ENCODE data around the gene OSBP2. TPM values are rescaled to one million over a fixed set of nuclear protein-coding genes. Genes with fewer than 3 reads are reported as not detected.

The OSBP2 gene
- total RNA-seq, 1 donor from 2014 or later = 15.4 TPM

GRCh38 chr22:30802202-30803166 lies 107.8 kb downstream of the OSBP2 start:
- no peak for DNase-seq (ENCODE audit: extremely low read depth, low read depth, low spot score)

DNA sequence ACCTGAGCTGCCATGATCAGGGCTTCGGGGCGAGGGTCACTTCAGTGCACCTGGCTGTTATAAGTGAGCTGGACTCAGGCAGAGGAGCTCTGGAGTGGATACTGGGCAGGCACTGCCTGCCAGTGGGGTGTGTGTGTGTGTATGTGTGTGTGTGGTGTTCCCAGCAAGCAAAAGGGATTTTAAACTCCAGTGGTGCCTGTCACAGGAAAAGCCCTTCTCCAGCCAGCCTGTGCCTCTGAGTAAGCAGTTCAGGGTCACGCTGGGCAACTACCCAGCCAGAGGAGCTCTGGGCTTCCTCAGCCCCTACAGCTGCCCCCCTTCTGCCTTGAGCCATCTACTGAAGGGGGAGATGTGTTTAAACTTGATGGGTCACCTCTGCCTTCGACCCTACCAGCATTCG lies 109.0 kb downstream of the OSBP2 start:
- no peak for DNase-seq (ENCODE audit: extremely low read depth, low read depth, low spot score)

DNA sequence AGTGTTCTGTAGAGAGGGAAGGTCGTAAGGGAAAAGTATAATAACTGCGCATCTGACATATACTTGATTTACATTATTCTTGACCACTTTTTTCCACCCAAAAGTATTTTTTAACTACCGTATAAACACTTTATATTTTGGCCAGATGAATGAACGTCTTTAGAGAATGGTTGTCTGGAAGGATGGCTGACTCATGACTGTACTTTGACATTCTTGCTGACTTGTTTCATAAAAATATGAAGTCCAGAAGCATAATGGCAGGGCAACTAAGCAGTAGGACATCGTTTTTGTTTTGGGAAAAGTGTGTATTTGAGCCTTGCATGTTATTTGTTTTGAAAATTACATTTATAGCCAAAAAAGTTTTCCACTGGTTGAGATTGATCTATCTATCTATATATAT lies 110.0 kb downstream of the OSBP2 start:
- DNase-seq (ENCODE audit: extremely low read depth, low read depth, low spot score) = no peak

GRCh38 chr22:30806391-30806861 lies 111.8 kb downstream of the OSBP2 start:
- peak; percentile 61 for DNase-seq (ENCODE audit: extremely low read depth, low read depth, low spot score)

- no peak for DNase-seq (ENCODE audit: extremely low read depth, low read depth, low spot score)
Observed at GRCh38 chr22:30809086-30809485, 114.4 kb downstream of the OSBP2 start.

- DNase-seq (ENCODE audit: extremely low read depth, low read depth, low spot score) = no peak
Observed at GRCh38 chr22:30810105-30810504, 115.4 kb downstream of the OSBP2 start.

DNA sequence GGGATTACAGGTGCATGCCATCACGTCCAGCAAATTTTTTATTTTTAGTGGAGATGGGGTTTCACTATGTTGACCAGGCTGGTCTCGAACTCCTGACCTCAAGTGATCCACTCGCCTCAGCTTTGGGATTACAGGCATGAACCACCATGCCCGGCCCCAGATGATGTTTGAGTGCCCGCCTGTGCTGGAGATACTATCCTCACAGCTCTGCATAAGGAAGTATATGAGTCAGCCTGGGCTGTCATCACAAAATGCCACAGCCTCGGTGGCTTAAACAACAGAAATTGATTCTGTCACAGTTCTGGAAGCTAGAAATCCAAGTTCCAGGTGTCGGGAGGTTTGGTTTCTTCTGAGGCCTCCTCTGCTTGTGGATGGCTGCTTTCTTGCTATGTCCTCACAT lies 119.3 kb downstream of the OSBP2 start:
- DNase-seq (ENCODE audit: extremely low read depth, low read depth, low spot score) = no peak

DNA sequence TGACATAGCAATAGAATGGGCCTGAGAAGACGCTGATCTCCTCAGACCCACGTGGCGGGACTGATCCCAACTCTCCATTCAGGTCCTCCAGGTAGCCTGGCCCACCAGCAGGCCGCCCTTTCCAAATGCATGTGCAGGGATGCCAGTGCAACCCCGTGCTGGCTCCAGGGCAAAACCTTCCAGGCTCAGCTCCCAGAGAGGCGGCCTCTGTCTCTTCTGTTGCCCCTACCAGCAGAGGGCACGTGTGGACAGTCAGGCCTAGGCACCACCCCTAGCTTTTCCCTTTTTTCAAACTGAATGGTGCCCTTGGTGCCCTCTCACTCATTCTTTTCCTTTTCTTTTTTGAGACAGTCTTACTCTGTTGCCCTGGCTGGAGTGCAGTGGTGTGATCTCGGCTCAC lies 121.7 kb downstream of the OSBP2 start:
- no peak for DNase-seq (ENCODE audit: extremely low read depth, low read depth, low spot score)

GRCh38 chr22:30821381-30821780 lies 126.7 kb downstream of the OSBP2 start:
- no peak for DNase-seq (ENCODE audit: extremely low read depth, low read depth, low spot score)

- no peak for DNase-seq (ENCODE audit: extremely low read depth, low read depth, low spot score)
Observed at GRCh38 chr22:30821863-30822215, 127.2 kb downstream of the OSBP2 start.

GRCh38 chr22:30822216-30823014 lies 127.7 kb downstream of the OSBP2 start:
- no peak for DNase-seq (ENCODE audit: extremely low read depth, low read depth, low spot score)

- DNase-seq (ENCODE audit: extremely low read depth, low read depth, low spot score) = no peak
Observed at GRCh38 chr22:30823015-30823370, 128.3 kb downstream of the OSBP2 start.

DNA sequence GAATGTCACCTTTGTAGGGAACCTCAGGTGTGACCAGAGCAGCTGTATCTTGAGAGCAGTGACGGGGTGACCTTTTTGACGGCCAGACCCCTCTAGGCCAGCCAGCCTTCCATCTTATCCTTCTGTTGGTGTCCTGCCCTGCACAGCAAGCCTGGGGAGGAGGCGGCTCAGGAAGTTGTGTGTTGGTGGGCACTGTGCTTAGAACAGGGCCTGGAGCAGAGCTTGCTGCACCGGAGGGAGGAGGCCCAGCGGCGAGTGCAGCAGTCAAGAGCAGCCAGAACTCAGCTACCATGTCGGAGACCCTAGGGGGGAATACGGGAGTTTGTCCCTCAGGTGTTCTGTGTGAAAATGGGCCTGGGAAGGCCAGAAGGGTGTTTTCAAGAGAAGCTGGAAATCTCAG lies 129.4 kb downstream of the OSBP2 start:
- no peak for DNase-seq (ENCODE audit: extremely low read depth, low read depth, low spot score)

- no peak for DNase-seq (ENCODE audit: extremely low read depth, low read depth, low spot score)
Observed at GRCh38 chr22:30824711-30825110, 130.0 kb downstream of the OSBP2 start.

GRCh38 chr22:30825711-30826505 lies 131.2 kb downstream of the OSBP2 start:
- no peak for DNase-seq (ENCODE audit: extremely low read depth, low read depth, low spot score)

GRCh38 chr22:30826670-30827355 lies 132.1 kb downstream of the OSBP2 start:
- DNase-seq (ENCODE audit: extremely low read depth, low read depth, low spot score) = no peak

GRCh38 chr22:30827646-30828045 lies 133.0 kb downstream of the OSBP2 start:
- DNase-seq (ENCODE audit: extremely low read depth, low read depth, low spot score) = no peak

GRCh38 chr22:30828187-30829155 lies 133.8 kb downstream of the OSBP2 start:
- DNase-seq (ENCODE audit: extremely low read depth, low read depth, low spot score) = no peak

GRCh38 chr22:30829901-30830550 lies 135.4 kb downstream of the OSBP2 start:
- DNase-seq (ENCODE audit: extremely low read depth, low read depth, low spot score) = peak; percentile 74

All from glomerular endothelial cell (primary cell).